HEK293 (cell line): ENCODE measurements around the gene F2RL3.

Experiments used
- CTCF ChIP-seq: fragments of 450-650 bp; formaldehyde crosslinking; IDR thresholded peaks from 2 replicates; pipeline ENCODE4 v1.5.1; 2016; ENCODE audit warnings: missing biosample characterization, missing genetic modification characterization
- MYNN ChIP-seq: fragments of 450-650 bp; formaldehyde crosslinking; IDR thresholded peaks from 2 replicates; pipeline ENCODE4 v1.5.1; 2016; ENCODE audit warnings: missing biosample characterization, missing genetic modification characterization, borderline replicate concordance
- ZNF132 ChIP-seq: fragments of 450-650 bp; formaldehyde crosslinking; IDR thresholded peaks from 2 replicates; pipeline ENCODE4 v1.5.1; 2017; ENCODE audit warnings: missing biosample characterization, missing genetic modification characterization, borderline replicate concordance
- ZNF169 ChIP-seq: fragments of 450-650 bp; formaldehyde crosslinking; IDR thresholded peaks from 2 replicates; pipeline ENCODE4 v1.5.1; 2016; ENCODE audit warnings: missing biosample characterization, missing genetic modification characterization
- ZNF184 ChIP-seq: fragments of 450-650 bp; IDR thresholded peaks from 2 replicates; pipeline ENCODE4 v1.5.1; 2018; ENCODE audit warnings: missing biosample characterization, mild to moderate bottlenecking, missing genetic modification characterization
- ZNF239 ChIP-seq: fragments of 450-650 bp; formaldehyde crosslinking; IDR thresholded peaks from 2 replicates; pipeline ENCODE4 v1.5.1; 2016; ENCODE audit warnings: missing biosample characterization, missing genetic modification characterization
- ZNF274 ChIP-seq, 2 experiments: fragments of 200-500 bp in 1 of 2; fragments of 450-650 bp in 1 of 2; sonication (Bioruptor generic) in 1 of 2; formaldehyde crosslinking in 1 of 2; IDR thresholded peaks; 2 replicates each; pipeline versions ENCODE4 v1.5.1 to v1.6.1; 2014 to 2016; ENCODE audit warnings: borderline replicate concordance in 1 of 2, inconsistent platforms in 1 of 2, low read length in 1 of 2, missing biosample characterization in 1 of 2, missing genetic modification characterization in 1 of 2
- ZNF324 ChIP-seq: fragments of 450-650 bp; formaldehyde crosslinking; IDR thresholded peaks from 2 replicates; pipeline ENCODE4 v1.5.1; 2016; ENCODE audit warnings: missing biosample characterization, missing genetic modification characterization
- ZNF571 ChIP-seq: fragments of 450-650 bp; formaldehyde crosslinking; IDR thresholded peaks from 2 replicates; pipeline ENCODE4 v1.5.0; 2017; ENCODE audit warnings: missing biosample characterization, missing genetic modification characterization
- ZSCAN30 ChIP-seq: fragments of 450-650 bp; IDR thresholded peaks from 2 replicates; pipeline ENCODE4 v1.5.1; 2018; ENCODE audit warnings: missing biosample characterization, mild to moderate bottlenecking, missing genetic modification characterization, moderate library complexity

GRCh38 chr19:16895467-16896145, 6.8 kb downstream of the F2RL3 start:
- no peak for TF ChIP-seq CTCF (tag by site-specific recombination)
- no peak for TF ChIP-seq ZNF324 (tag by site-specific recombination)
- TF ChIP-seq MYNN: no peak
- TF ChIP-seq ZSCAN30 (tag by site-specific recombination): no peak
- TF ChIP-seq ZNF571 (tag by site-specific recombination): no peak
- no peak for TF ChIP-seq ZNF169 (tag by site-specific recombination)
- no peak for TF ChIP-seq ZNF184 (tag by site-specific recombination)
- no peak for TF ChIP-seq ZNF274 (IDR thresholded peaks at IDR 0.05; ENCODE audit: low read length)
- TF ChIP-seq ZNF274 (tag by site-specific recombination; IDR thresholded peaks at IDR 0.05; ENCODE audit: borderline replicate concordance): no peak
- no peak for TF ChIP-seq ZNF132 (tag by site-specific recombination)
- no peak for TF ChIP-seq ZNF239 (tag by site-specific recombination)
